Activated CD4-positive, CD25-positive, alpha-beta regulatory T cell treated with anti-CD3 and anti-CD28 coated beads, Interleukin-2, amount 50 U/mL, for 24 hours (primary cell): ENCODE measurements around the gene LILRA6.
"Not testable (repeated sequence)": the region's sequence is repeated elsewhere in the genome, so short reads cannot be mapped to it uniquely, and the experiment has no call there.

ENCODE experiments used
- ATAC-seq, 2 donors: fragments of 150-1000 bp; cut with Tn5 transposase; one replicate each; pipeline ENCODE4 v1.10.0; 2021; ENCODE audit warnings: mild to moderate bottlenecking in 1 of 2, moderate library complexity in 1 of 2

Gene LILRA6

GRCh38 chr19:54206030-54206830, 36.4 kb downstream of the LILRA6 start:
- no peak for ATAC-seq

- no peak for ATAC-seq
These were observed 37.7 kb downstream of the LILRA6 start for GRCh38 chr19:54204767-54205468.

GRCh38 chr19:54203151-54203611, 39.4 kb downstream of the LILRA6 start:
- no peak for ATAC-seq

DNA sequence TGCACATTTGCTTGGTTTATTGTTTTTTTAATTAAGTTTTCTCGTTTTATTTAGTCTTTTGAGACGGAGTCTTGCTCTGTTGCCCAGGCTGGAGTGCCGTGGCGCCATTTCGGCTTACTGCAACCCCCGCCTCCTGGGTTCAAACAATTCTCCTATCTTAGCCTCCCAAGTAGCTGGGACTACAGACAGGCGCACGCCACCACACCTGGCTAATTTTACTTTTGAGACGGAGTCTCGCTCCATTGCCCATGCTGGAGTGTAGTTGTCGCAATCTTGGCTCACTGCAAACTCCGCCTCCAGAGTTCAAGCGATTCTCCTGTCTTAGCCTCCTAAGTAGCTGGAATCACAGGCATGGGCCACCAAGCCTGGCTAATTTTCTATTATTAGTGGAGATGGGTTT, 40.6 kb downstream of the LILRA6 start:
- ATAC-seq = no peak

DNA sequence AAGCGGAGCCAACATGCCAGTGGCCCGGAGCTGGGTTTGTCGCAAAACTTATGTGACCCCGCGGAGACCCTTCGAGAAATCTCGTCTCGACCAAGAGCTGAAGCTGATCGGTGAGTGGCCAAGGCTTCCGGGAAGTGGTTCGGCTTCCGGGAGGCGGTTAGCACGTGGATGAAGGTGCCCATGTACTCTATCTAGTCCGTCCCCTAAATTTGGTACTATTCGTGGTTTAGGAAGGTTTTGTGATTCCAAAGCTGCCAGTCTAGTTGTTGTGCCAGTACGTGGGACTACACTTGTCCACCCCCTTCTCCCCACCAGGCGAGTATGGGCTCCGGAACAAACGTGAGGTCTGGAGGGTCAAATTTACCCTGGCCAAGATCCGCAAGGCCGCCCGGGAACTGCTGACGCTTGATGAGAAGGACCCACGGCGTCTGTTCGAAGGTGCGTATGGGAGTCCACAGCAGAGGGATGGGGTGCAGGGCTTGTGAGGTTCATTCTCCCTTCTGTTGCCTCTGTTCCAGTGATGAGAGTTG, 41.4 kb downstream of the LILRA6 start:
- ATAC-seq = no peak

DNA sequence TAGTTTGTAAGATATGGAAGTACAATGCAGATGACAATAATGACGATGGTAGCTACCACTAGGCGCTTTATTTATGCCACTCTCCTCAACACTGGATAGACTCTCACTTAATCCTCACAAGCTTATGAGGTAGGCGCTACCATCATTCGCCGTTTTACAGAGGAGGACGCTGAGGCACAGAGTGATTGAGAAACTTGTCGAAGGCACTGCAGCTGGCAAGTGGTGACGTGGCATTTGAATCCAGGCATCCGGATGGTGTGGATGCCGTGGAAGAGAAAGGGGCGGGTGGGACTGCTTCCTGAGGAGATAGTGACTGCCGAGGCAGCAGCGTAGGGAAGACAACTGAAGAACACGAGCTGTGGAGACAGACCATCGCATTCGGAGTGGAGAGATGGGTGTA, 43.2 kb downstream of the LILRA6 start:
- ATAC-seq = no peak

GRCh38 chr19:54197121-54197520, 45.5 kb downstream of the LILRA6 start:
- ATAC-seq = no peak

DNA sequence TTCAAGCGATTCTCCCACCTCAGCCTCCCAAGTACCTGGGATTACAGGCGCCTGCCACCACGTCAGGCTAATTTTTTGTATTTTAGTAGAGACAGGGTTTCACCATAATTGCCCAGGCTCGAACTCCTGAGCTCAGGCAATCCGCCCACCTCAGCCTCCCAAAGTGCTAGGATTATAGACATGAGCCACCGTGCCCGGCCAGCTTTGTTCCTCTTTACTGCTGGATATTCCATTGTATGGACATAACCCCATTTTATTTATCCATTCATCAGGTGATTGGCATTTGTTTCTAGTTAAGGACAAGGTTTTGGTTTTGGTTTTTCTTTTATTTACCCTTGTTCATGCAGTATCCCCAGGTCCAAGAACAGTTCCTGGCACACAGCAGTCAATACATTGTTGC, 46.1 kb downstream of the LILRA6 start:
- ATAC-seq = no peak

GRCh38 chr19:54194463-54194862, 48.1 kb downstream of the LILRA6 start:
- not testable (repeated sequence) for ATAC-seq

GRCh38 chr19:54193011-54193410, 49.6 kb downstream of the LILRA6 start:
- no peak for ATAC-seq

GRCh38 chr19:54191811-54192453, 50.7 kb downstream of the LILRA6 start:
- ATAC-seq = no peak

GRCh38 chr19:54191011-54191810, 51.4 kb downstream of the LILRA6 start, which contains the start of gene TSEN34:
Gene TSEN34, plus strand, starts transcription at chr19:54191308. Its CDS starts 57 bp downstream, at chr19:54191365.
- peak; percentile 16 to 25 for ATAC-seq

- ATAC-seq = peak; percentile 62 to 65
These were observed 52.0 kb downstream of the LILRA6 start for GRCh38 chr19:54190503-54191010.

- ATAC-seq = peak; percentile 61 to 64
These were observed 52.7 kb downstream of the LILRA6 start for GRCh38 chr19:54189735-54190502.

- peak; percentile 3 to 41 for ATAC-seq
These were observed 53.4 kb downstream of the LILRA6 start, which contains the start of gene MBOAT7 for GRCh38 chr19:54189145-54189734. Gene MBOAT7, minus strand, starts transcription at chr19:54189580. Its CDS starts 1,072 bp downstream, at chr19:54188508.

- no peak for ATAC-seq
These were observed 54.2 kb downstream of the LILRA6 start for GRCh38 chr19:54188215-54188871.

DNA sequence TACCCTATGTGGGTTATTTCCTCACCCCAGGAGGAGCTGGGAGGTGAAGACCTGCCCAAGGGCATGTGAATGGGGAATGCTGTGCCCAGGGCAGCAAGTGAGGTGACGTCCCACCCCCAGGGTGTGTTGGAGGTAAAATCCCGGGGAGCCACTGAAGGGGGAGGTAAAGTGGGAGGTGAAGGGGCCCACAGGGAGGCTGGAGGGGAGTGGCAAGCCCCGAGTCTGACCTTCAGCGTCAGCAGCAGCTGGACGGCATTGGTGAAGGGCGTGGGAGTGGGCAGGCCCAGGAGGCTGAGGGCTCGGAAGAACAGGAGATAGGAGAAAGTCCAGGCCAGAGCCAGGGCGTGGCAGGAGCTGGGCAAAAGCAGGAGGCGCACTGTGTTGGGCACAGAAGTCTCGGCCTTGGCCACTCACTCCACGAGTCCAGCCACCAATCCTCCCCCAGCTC, 55.6 kb downstream of the LILRA6 start:
- ATAC-seq = no peak
